ENCODE measurements around the gene TTK.

Gene TTK

GRCh38 chr6:79993911-79994309 lies 10.5 kb upstream of the TTK start:
- CTCF ChIA-PET = interaction anchor here (1.1 kb wide), 1 partner anchor 10 kb away, joined by 4 read pairs; no protein-coding TSS in a partner anchor
- Histone ChIP-seq H3K36me3 (ENCODE audit: control insufficient read depth in 2 of 2, insufficient read depth in 1 of 2, low read length in 2 of 2) (no peaks in the 10 kb centered on the region), H3K4me3 (ENCODE audit: low read depth, low read length) (no peak overlapping the region)

More at GRCh38 chr6:79993911-79994309, 10.5 kb upstream of the TTK start:
- POLR2A ChIA-PET = interaction anchor here (0.5 kb wide), 1 partner anchor 783 kb away, joined by 6 read pairs; no protein-coding TSS in a partner anchor
- Histone ChIP-seq H3K27ac (ENCODE audit: extremely low read depth, low read depth, low read length) (no peak overlapping the region), H3K9me3 (ENCODE audit: control insufficient read depth, insufficient read depth, low read depth, low read length) (no peaks in the 10 kb centered on the region), H3K4me1 (ENCODE audit: control insufficient read depth, insufficient read depth, low read length) (no peaks in the 10 kb centered on the region)
- TF ChIP-seq, protein P1, sequence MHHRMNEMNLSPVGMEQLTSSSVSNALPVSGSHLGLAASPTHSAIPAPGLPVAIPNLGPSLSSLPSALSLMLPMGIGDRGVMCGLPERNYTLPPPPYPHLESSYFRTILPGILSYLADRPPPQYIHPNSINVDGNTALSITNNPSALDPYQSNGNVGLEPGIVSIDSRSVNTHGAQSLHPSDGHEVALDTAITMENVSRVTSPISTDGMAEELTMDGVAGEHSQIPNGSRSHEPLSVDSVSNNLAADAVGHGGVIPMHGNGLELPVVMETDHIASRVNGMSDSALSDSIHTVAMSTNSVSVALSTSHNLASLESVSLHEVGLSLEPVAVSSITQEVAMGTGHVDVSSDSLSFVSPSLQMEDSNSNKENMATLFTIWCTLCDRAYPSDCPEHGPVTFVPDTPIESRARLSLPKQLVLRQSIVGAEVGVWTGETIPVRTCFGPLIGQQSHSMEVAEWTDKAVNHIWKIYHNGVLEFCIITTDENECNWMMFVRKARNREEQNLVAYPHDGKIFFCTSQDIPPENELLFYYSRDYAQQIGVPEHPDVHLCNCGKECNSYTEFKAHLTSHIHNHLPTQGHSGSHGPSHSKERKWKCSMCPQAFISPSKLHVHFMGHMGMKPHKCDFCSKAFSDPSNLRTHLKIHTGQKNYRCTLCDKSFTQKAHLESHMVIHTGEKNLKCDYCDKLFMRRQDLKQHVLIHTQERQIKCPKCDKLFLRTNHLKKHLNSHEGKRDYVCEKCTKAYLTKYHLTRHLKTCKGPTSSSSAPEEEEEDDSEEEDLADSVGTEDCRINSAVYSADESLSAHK (tag by site-specific recombination; IDR thresholded peaks at IDR 0.05) = no peak
- no peak for TF ChIP-seq KLF9 (tag by site-specific recombination; IDR thresholded peaks at IDR 0.05; ENCODE audit: low read depth)
- TF ChIP-seq PRDM2 (tag by site-specific recombination; IDR thresholded peaks at IDR 0.05; ENCODE audit: borderline replicate concordance) = no peak
- TF ChIP-seq, protein P2, sequence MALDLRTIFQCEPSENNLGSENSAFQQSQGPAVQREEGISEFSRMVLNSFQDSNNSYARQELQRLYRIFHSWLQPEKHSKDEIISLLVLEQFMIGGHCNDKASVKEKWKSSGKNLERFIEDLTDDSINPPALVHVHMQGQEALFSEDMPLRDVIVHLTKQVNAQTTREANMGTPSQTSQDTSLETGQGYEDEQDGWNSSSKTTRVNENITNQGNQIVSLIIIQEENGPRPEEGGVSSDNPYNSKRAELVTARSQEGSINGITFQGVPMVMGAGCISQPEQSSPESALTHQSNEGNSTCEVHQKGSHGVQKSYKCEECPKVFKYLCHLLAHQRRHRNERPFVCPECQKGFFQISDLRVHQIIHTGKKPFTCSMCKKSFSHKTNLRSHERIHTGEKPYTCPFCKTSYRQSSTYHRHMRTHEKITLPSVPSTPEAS (tag by site-specific recombination; IDR thresholded peaks at IDR 0.05) = no peak
- TF ChIP-seq ZNF366 (tag by site-specific recombination; conservative IDR thresholded peaks at IDR 0.05) = no peak
- TF ChIP-seq ZNF529 (tag by site-specific recombination; IDR thresholded peaks at IDR 0.05; ENCODE audit: insufficient replicate concordance) = no peak
- TF ChIP-seq ZNF433 (tag by site-specific recombination; IDR thresholded peaks at IDR 0.05; ENCODE audit: low read depth) = no peak
- TF ChIP-seq, protein P3, sequence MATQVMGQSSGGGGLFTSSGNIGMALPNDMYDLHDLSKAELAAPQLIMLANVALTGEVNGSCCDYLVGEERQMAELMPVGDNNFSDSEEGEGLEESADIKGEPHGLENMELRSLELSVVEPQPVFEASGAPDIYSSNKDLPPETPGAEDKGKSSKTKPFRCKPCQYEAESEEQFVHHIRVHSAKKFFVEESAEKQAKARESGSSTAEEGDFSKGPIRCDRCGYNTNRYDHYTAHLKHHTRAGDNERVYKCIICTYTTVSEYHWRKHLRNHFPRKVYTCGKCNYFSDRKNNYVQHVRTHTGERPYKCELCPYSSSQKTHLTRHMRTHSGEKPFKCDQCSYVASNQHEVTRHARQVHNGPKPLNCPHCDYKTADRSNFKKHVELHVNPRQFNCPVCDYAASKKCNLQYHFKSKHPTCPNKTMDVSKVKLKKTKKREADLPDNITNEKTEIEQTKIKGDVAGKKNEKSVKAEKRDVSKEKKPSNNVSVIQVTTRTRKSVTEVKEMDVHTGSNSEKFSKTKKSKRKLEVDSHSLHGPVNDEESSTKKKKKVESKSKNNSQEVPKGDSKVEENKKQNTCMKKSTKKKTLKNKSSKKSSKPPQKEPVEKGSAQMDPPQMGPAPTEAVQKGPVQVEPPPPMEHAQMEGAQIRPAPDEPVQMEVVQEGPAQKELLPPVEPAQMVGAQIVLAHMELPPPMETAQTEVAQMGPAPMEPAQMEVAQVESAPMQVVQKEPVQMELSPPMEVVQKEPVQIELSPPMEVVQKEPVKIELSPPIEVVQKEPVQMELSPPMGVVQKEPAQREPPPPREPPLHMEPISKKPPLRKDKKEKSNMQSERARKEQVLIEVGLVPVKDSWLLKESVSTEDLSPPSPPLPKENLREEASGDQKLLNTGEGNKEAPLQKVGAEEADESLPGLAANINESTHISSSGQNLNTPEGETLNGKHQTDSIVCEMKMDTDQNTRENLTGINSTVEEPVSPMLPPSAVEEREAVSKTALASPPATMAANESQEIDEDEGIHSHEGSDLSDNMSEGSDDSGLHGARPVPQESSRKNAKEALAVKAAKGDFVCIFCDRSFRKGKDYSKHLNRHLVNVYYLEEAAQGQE (tag by site-specific recombination; IDR thresholded peaks at IDR 0.05) = no peak
- no peak for TF ChIP-seq ZFP69B (tag by site-specific recombination; IDR thresholded peaks at IDR 0.05)
- TF ChIP-seq ZNF248 (tag by site-specific recombination; IDR thresholded peaks at IDR 0.05) = no peak
- TF ChIP-seq HIC1 (tag by site-specific recombination; IDR thresholded peaks at IDR 0.05) = no peak
- no peak for TF ChIP-seq ZNF518A (tag by site-specific recombination; conservative IDR thresholded peaks at IDR 0.05; ENCODE audit: low read depth)

All from HEK293 (cell line).